BE2C (cell line): ENCODE measurements around the gene CLUH. TPM values are rescaled to one million over a fixed set of nuclear protein-coding genes. Genes with fewer than 3 reads are reported as not detected.

Source experiments
- DNase-seq: peaks from one replicate; pipeline ENCODE4 v3.0.0-alpha.2; 2020
- H3K27me3 ChIP-seq: fragments of 250-450 bp; sonication (Bioruptor Pico); 2 replicates; pipeline ENCODE4 v1.5.1; 2020; ENCODE audit warnings: mild to moderate bottlenecking
- H3K36me3 ChIP-seq: fragments of 250-450 bp; sonication (Bioruptor Pico); 2 replicates; pipeline ENCODE4 v1.5.1; 2020; ENCODE audit warnings: mild to moderate bottlenecking
- H3K4me1 ChIP-seq: fragments of 250-450 bp; sonication (Bioruptor Pico); 2 replicates; pipeline ENCODE4 v1.5.1; 2020
- H3K4me3 ChIP-seq: 2 replicates; pipeline ENCODE4 v1.5.1; 2011; ENCODE audit warnings: low read depth, low read length
- H3K9me3 ChIP-seq: fragments of 250-450 bp; sonication (Bioruptor Pico); 2 replicates; pipeline ENCODE4 v1.5.1; 2020
- polyA plus RNA-seq: library from polyadenylated mRNA; unstranded; fragments of >200 nt; gene quantifications from one replicate; pipeline ENCODE4 v1.2.1, GENCODE V29; 2012; ENCODE audit warnings: low read depth, missing spikeins; ENCODE audit not compliant: insufficient read length, insufficient read depth
- TF ChIP-seq, protein P1 (sequence below): IDR thresholded peaks from 2 replicates; pipeline ENCODE4 v1.5.1; 2012; ENCODE audit warnings: mild to moderate bottlenecking, low read depth, low read length

CLUH gene, protein sequence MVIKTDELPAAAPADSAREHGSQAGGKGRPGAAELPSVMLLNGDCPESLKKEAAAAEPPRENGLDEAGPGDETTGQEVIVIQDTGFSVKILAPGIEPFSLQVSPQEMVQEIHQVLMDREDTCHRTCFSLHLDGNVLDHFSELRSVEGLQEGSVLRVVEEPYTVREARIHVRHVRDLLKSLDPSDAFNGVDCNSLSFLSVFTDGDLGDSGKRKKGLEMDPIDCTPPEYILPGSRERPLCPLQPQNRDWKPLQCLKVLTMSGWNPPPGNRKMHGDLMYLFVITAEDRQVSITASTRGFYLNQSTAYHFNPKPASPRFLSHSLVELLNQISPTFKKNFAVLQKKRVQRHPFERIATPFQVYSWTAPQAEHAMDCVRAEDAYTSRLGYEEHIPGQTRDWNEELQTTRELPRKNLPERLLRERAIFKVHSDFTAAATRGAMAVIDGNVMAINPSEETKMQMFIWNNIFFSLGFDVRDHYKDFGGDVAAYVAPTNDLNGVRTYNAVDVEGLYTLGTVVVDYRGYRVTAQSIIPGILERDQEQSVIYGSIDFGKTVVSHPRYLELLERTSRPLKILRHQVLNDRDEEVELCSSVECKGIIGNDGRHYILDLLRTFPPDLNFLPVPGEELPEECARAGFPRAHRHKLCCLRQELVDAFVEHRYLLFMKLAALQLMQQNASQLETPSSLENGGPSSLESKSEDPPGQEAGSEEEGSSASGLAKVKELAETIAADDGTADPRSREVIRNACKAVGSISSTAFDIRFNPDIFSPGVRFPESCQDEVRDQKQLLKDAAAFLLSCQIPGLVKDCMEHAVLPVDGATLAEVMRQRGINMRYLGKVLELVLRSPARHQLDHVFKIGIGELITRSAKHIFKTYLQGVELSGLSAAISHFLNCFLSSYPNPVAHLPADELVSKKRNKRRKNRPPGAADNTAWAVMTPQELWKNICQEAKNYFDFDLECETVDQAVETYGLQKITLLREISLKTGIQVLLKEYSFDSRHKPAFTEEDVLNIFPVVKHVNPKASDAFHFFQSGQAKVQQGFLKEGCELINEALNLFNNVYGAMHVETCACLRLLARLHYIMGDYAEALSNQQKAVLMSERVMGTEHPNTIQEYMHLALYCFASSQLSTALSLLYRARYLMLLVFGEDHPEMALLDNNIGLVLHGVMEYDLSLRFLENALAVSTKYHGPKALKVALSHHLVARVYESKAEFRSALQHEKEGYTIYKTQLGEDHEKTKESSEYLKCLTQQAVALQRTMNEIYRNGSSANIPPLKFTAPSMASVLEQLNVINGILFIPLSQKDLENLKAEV (N-terminal part only)
- 176 TPM for polyA plus RNA-seq

DNA sequence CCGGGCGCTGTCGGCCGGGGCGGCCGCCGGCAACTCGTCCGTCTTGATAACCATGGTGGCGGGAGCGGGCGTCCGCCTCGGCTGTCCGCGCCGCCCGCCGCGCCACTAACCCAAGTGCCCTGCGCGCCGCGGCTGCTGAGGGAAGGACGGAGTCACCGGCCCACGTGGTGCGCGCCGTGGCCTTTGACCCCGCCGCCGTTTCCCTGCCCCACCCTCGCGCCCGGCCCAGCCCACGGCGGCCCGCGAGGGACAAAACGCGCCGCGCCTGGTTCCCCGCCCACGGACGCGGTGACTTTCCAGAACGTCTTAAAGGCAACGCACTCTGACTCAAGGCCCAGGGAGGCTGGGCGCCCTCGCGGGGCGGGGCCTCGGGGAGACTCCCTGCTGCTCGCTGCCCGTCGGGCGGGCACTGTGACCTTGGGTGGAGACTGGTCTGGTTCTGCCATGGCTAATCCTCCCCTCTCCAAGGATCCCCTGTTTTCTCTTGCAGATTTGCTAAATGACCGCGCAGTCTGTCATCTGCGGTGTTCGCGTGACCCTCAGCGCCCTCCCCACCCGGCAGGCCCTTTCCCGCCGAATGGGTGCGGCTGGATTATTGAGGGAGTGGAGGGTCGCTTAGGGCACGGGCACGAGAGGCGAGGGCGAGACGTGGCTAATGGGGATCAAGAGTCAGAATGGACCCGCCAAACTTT lies at the start of gene CLUH:
Gene CLUH, minus strand, starts transcription at position 157 of the 692 bp plus-strand sequence. Its CDS starts 103 bp downstream, at position 54.
- peaks cover under 1% of the 10 kb centered on the region; the same call in 1 of the 2 replicates for H3K36me3 ChIP-seq
- H3K27me3 ChIP-seq: no peaks in the 10 kb centered on the region
- peak; percentile 79 for DNase-seq
- no peaks in the 10 kb centered on the region for H3K9me3 ChIP-seq
- TF ChIP-seq, protein P1, sequence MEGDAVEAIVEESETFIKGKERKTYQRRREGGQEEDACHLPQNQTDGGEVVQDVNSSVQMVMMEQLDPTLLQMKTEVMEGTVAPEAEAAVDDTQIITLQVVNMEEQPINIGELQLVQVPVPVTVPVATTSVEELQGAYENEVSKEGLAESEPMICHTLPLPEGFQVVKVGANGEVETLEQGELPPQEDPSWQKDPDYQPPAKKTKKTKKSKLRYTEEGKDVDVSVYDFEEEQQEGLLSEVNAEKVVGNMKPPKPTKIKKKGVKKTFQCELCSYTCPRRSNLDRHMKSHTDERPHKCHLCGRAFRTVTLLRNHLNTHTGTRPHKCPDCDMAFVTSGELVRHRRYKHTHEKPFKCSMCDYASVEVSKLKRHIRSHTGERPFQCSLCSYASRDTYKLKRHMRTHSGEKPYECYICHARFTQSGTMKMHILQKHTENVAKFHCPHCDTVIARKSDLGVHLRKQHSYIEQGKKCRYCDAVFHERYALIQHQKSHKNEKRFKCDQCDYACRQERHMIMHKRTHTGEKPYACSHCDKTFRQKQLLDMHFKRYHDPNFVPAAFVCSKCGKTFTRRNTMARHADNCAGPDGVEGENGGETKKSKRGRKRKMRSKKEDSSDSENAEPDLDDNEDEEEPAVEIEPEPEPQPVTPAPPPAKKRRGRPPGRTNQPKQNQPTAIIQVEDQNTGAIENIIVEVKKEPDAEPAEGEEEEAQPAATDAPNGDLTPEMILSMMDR: no peak
- H3K4me3 ChIP-seq: peak within 1 kb of the TSS; percentile 73
- peaks cover 3% of the 10 kb centered on the region; the same call in 1 of the 2 replicates for H3K4me1 ChIP-seq

DNA sequence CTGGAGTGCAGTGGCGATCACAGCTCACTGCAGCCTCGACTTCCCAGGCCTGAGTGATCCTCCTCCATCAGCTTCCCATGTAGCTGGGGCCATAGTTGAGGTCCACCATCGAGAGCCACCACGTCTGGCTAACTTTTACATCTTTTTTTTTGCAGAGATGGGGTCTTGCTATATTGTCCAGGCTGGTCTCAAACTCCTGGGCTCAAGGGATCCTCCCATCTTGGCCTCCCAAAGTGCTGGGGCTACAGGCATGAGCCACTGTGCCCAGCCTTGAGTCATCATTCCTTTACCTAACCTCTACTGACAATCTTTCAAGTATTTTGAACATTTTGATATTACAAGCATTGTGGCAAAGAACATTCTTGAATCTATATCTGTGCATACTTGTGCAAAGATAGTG lies 47.3 kb upstream of the CLUH start:
- TF ChIP-seq, protein P1: no peak
- Histone ChIP-seq H3K36me3 (no peaks in the 10 kb centered on the region), H3K4me1 (no peaks in the 10 kb centered on the region), H3K27me3 (peaks cover 21% of the 10 kb centered on the region), H3K9me3 (no peaks in the 10 kb centered on the region), H3K4me3 (no peak overlapping the region)
- DNase-seq: no peak

DNA sequence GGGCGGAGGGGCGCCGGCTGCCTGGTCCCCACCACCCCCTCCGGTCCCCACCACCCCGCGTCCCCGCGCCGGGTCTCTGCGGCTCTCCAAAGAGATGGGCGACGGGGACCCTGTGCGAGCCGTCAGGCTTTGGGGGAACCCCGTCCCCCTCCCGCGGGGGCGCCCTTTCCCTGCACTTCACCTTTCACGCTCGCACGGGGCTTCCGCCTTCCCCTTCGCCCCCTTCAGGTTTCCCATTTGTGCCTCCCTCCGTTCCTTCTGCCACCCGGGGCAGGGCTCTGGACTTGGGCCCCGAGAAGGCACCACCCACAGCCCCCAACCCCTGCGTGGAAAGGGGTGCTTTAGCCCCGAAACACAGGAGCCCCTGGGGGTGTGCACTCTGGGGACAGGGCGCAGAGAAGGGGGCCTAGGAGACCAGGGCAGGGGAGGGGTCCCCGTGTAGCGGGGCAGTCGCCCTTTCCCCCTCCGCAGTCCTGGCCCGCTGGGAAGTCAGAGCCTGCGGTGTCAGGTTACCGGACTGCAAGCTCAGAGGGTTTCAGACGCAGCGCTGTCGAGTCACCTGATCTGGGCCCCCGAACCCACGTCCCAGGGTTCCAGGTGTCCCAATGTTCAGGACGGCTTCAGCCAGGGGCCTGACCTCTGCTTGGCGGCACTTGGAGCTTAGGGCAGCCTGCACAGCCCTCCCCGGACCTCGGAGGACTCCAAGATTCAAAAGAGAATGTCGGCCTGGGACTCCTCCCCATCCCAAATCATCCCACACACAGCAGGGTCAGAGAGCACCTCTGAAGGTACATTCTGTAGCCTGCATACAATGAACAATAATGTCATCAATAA lies 44.5 kb upstream of the CLUH start:
- Histone ChIP-seq H3K9me3 (no peaks in the 10 kb centered on the region), H3K36me3 (no peaks in the 10 kb centered on the region), H3K27me3 (peaks cover 21% of the 10 kb centered on the region), H3K4me3 (no peak overlapping the region), H3K4me1 (no peaks in the 10 kb centered on the region)
- no peak for DNase-seq
- TF ChIP-seq, protein P1: no peak

DNA sequence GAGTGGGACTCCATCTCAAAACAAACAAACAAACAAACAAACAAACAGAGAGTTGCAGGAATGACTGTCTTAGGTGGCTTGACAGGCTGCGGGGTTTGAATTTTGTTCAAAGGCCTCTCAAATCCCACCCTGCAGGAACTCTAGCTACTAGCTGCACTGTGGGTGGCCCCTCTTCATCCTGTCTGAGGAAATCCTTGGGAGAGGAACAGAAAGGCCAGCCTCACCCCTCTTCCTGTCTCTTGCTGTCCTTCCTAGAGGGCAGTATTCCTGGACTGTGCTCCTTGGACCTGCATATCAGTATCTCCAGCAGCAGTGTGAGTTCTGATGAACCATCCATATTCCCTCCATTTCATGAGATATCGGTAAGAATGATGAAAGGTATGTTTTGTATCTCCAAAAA lies 39.9 kb upstream of the CLUH start:
- TF ChIP-seq, protein P1: no peak
- no peak for DNase-seq
- peaks cover 14% of the 10 kb centered on the region for H3K27me3 ChIP-seq
- no peaks in the 10 kb centered on the region for H3K36me3 ChIP-seq
- no peaks in the 10 kb centered on the region for H3K4me1 ChIP-seq
- no peaks in the 10 kb centered on the region for H3K9me3 ChIP-seq
- no peak overlapping the region for H3K4me3 ChIP-seq

DNA sequence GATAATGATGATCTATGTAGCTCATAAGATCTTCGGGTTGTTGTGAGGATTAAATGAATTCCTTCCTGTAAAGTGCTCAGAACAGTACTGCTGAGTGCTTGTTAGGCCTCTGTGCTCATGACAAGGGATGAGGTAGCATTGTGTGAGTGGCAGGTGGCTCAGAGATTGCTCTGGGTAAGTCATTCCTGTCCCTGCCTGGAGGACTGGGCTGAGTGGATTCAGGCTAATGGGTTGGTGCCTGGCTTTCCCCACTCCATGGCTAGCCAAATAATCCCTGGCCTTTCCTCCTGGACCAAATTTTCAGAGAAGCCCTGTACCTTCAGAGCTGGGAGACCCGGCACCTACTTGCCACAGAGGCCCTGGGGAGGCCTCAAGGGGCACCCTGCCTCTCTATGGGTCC lies 39.2 kb upstream of the CLUH start:
- Histone ChIP-seq H3K36me3 (no peaks in the 10 kb centered on the region), H3K4me1 (no peaks in the 10 kb centered on the region), H3K4me3 (no peak overlapping the region), H3K9me3 (no peaks in the 10 kb centered on the region), H3K27me3 (peaks cover 7% of the 10 kb centered on the region)
- TF ChIP-seq, protein P1: no peak
- DNase-seq: no peak
